ENCODE data around the gene CERCAM.

The CERCAM gene, protein sequence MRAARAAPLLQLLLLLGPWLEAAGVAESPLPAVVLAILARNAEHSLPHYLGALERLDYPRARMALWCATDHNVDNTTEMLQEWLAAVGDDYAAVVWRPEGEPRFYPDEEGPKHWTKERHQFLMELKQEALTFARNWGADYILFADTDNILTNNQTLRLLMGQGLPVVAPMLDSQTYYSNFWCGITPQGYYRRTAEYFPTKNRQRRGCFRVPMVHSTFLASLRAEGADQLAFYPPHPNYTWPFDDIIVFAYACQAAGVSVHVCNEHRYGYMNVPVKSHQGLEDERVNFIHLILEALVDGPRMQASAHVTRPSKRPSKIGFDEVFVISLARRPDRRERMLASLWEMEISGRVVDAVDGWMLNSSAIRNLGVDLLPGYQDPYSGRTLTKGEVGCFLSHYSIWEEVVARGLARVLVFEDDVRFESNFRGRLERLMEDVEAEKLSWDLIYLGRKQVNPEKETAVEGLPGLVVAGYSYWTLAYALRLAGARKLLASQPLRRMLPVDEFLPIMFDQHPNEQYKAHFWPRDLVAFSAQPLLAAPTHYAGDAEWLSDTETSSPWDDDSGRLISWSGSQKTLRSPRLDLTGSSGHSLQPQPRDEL

GRCh38 chr9:128420651-128421481, at the start of gene CERCAM:
Gene CERCAM (plus strand): TSS chr9:128420857. CDS start chr9:128420878, 21 bp downstream.
- FAIRE-seq: no peak

- no peak for FAIRE-seq
Observed at GRCh38 chr9:128371630-128372117, 49.0 kb upstream of the CERCAM start.

GRCh38 chr9:128372188-128372641, 48.4 kb upstream of the CERCAM start:
- FAIRE-seq: no peak

DNA sequence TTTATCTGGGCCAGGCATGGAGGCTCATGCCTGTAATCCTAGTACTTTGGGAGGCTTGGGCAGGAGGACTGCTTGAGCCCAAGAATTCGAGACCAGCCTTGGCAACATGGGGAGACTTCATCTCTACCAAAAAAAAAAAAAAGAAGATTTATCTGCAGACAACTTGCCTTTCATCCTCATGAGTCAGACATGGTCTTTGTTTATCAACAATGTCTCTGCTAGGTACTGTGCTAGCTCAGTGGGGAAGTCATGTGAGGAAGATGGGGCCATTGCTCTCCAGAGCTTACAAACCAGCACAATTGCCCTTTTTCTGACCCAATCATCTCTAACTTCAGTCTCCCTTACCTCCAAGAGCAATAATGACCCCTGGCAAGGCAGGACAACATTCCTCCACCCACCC, 47.9 kb upstream of the CERCAM start:
- FAIRE-seq: no peak

DNA sequence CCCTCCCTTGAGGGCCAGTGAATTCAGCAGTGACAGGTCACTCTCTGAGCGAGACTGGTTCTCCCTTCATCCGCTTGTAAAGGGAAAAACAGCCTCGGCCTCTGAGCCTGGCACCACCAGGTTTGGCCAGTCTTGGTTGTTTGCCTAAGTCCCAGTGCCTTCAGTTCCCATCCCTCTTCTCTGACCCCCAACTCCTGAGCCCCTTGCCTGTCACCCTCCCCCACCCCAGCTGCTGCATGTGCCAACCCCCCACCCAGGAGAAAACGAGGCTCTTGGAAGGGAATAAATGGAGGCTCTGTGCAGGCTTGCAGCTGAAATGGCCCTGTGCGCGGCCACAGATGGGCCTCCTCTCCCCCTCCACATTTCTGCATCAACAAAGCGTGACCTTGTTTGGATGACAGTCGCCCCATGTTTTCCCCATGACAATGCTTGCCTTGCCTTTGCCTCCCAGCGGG, 46.4 kb upstream of the CERCAM start:
- FAIRE-seq: no peak

GRCh38 chr9:128375865-128376264, 44.8 kb upstream of the CERCAM start:
- FAIRE-seq: no peak

DNA sequence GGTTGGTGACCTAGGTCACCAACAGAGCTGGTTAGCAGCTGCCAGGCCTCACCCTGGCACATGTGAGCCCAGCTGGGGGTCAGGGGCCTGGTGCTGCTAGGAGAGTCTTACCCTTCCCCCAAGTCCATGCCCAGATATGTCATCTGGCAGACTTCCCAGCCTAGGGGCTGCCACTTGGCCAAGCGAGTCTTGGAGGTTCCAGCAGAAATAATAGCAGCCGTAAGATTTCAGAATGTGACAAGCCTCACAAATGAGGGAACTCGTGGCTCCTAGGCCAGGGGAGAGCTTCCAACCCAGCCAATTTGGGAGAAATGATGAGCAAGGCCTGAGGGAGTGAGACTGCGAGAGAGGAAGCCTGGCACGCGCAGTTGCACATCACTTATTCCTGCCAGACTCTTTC, 38.4 kb upstream of the CERCAM start:
- no peak for FAIRE-seq

DNA sequence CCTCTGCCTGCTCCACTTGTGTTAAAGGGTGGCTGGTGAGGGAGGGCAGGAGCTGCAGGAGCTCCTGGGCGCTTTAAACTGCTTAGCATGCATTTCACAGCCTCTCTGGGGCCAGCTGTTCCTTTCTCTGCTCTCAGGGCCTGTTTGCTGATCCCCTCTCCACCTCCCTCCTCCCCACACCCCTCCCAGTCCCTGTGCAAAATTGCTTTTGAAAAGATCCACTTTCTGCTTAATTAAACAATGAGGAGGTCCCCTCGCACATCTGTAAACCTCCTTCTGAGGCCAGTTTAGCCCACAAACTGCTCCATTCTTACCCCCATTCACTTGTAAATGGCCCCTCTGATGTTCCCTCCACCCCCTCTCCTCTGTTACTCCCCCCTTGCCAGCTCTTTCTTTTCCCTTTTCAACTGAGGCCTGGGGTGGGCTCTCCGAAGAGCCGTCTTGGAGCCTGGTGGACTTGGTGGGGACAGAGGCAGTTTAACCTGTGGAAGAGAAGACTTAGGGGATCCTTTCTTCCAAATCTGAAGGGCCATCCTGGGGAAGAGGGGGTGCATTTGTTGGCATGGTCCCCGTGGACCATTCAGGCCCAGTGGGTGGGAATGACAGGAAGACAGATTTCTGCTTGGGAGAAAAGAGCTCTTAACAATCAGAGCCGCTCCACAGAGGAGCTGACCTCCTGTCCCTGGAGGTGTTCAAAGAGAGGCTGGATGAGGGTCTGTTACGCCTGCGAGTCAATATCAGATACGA, 37.5 kb upstream of the CERCAM start:
- FAIRE-seq: no peak

- FAIRE-seq: no peak
Observed at GRCh38 chr9:128383791-128384190, 36.9 kb upstream of the CERCAM start.

DNA sequence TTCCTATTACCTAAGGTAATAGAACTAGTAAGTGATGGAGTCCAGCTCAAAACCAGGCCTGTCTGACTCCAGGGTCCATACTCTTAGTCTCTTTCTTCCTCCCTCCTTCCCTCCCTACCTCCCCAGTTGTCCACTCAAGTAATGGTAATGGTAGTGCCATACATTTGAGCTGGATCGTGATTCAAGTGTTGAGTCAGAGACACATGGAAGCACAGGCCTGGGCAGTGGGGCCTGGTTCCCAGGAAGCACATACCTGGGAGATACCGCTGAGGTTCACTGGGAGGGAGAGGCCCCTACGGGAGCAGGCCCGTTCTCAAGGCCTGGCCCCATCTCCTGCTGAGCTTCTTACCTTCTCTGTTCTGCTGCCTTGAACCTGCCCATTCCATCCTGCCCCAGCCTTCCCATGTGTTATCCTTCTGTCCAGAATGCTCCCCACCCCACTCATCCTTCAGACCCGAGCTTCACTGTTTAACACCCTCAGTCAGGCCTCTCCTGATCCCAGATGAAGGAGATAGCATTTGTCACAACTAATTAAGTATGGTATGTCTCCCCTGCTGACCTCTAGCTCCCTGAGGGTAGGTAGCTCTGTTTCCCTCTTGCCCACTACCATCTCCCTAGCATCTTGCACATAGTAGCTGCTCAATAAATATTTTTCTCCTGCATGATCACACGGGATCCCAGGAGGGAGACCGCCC, 35.7 kb upstream of the CERCAM start:
- FAIRE-seq: no peak

DNA sequence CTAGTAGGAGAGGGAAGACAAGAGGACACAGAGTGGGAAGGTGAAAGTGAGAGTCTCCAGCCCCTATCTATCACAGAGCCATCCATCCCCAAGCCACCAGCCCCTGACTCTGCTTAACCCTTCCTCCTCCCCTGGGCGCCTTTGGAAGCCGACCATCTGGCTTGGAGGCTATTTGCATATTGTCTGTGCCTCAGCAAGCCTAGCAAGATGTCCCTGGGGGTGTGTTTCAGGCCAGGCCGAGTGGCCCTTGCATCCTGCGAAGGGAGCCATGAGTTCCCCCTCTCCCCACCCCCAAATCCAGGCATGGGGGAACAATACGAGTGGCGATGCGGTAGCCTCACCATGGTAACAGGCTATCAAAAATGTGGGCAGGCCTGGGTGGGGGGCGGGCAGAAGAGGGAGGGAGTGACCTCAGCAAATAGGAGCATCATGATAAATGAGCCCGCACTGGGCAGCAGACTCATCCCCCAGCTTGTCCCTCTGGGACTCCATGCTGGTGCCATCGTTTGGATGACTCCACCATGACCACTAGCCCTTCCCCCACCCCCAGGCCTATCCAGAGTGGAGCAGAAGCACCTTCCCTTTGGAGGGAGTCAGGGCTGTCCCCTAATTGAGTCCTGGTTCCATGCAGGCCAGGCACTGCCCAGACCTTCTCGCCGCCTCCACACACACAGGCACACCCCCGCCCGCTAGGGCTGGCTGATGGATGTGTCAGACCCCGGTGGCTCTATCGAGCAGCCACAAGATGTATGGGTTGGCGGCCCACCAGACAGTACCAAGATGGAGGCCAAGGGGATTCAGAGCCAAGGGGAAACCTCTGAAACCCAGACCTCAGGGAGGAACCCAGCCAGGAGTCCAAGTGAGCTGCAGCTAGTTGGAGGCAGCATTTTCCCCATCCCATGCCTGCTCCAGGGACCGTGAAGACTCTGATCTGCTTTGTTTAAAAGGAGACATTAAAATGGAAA, 34.9 kb upstream of the CERCAM start:
- FAIRE-seq: no peak

DNA sequence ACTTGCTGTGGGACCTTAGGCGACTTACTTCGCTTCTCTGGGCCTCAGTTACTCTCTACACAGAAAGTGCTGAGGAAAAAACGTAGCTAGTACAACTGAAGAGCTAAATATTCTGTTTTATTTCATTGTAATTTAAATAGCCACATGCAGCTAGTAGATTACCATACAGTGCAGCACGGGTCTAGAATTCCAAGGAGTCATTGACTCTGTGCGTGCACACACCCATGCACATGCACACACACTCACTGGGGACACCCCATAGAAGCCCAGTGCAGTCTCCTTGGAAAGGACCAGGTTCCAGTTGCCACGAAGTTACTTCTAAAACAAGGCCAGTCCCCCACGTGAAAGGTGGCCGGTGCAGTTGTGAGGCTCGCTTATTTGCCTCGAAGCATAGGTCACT, 32.5 kb upstream of the CERCAM start:
- FAIRE-seq: no peak

DNA sequence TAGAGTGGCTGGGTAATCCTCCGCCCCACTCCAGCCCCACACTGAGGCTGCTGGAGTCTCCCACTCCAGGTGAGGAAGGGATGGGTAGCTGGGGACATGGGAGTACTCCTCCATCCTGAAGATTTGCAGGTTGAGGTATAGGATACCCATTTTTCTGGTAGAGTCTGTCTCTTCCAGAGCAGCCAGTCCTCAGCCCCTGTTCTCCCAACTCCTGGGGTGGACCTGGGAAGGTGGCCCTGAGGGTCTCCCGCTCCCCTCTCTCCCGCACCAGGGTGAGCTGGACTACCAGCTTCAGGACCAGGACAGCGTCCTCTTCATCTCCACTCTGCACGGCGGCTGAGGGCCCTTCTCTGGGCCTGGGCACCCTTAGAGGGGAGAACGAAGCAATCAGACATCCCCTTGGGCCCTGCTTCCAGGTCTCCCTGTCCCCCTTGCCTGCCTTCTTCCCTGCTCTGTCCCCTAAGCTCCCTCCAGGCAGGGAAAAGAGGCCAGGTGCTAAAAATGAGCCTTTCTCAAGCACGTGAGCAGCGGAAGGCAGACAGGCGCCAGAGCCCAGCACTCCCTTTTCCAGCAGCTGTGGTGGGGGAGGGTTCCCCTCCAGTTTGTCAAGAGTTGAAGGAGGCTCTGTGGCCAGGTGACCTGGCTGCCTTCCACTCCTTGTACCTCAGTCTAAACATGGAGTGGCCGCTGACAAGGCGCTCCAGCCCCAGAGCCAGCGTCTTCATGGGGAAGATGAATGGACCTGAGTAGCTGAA, 31.1 kb upstream of the CERCAM start:
- FAIRE-seq: no peak

DNA sequence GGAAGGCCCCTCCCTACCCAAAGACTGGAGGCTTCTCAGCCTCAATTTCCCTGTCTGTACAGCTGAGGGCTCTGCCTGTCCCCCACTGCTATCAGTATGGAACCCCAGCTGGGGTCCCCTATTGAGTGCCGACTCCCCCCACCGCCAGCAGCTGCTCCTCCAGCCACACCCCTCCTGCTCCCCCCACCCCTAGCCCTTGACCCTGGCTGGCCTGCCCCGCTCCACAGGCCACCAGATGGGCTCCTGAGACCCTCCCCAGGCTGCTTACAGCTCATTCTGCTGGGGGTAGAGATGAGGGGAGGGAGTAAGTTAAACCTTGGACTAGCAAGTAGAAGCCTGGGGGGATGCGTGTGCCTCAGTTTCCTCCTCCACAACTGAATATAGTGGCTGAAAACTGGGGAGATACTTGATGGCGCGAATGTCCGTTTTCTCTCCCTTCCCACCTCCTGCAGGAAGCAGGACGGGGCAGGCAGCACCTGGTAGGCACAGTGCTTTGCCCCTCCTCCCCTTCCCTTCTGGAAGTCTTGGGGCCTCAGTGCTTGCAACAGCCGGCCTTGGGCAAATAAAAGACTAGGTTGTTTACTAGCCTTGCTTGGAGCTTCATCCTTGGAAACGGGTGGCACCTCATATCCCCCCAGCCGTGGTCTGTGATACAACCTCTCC, 30.4 kb upstream of the CERCAM start:
- no peak for FAIRE-seq

DNA sequence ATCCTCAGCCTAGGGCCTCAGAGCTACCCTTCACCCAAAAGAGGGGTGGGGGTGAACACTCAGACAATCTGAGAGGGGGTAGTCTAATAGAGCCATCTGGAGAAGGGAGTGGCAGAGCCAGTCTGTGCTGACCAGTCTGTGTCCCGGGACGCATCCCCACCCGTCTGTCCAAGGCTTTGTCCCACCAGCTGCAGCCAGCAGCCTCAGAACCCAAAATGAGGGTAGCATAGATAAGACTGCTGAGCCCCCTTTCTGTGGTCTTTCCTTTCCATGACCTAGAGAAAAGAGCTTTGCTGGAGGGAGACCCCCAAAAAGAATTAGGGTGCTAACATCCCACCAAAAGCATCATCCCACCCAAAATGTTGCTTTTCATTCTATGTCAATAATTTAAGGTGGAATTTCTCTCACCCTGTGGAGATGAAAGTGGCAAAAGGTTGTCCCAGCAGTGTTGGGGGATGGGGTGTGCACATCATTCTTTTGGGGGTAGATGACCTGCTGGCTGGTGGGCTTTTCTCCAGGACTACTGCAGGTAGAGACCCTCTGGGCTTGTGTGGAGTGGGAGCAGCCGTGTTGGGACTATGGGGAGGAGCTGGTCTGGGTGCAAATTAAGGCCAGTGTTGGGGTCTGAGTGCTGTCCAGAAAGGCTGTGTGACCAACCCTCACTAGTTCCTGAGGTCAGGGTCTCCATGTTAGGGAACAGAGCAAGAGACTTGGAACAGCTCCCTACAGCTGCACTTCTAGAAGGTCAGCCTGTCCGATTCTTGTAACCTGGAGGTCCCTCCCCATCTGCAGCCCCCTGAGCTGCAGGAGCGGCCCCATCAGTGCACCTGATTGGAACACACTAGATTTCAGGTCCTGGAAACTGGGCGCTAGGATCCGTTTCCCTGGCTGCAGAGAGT, 29.6 kb upstream of the CERCAM start:
- no peak for FAIRE-seq

DNA sequence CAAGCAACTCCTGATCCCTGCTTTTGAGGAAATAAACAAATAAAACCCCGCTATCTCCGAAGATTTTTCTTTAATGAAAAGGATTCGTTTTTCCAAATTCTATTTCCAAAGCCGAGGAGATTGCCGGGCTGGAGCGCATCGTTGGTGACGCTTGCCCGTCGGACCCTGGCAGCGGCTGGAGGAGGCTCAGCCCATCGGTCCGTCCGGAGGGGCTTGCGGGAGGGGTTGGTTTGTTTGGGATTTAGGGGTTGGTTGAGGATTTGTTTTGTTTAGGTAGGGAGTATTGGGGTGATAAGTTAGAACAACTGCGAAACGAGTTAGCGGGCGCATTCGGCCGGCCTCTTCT, 28.7 kb upstream of the CERCAM start:
- no peak for FAIRE-seq

DNA sequence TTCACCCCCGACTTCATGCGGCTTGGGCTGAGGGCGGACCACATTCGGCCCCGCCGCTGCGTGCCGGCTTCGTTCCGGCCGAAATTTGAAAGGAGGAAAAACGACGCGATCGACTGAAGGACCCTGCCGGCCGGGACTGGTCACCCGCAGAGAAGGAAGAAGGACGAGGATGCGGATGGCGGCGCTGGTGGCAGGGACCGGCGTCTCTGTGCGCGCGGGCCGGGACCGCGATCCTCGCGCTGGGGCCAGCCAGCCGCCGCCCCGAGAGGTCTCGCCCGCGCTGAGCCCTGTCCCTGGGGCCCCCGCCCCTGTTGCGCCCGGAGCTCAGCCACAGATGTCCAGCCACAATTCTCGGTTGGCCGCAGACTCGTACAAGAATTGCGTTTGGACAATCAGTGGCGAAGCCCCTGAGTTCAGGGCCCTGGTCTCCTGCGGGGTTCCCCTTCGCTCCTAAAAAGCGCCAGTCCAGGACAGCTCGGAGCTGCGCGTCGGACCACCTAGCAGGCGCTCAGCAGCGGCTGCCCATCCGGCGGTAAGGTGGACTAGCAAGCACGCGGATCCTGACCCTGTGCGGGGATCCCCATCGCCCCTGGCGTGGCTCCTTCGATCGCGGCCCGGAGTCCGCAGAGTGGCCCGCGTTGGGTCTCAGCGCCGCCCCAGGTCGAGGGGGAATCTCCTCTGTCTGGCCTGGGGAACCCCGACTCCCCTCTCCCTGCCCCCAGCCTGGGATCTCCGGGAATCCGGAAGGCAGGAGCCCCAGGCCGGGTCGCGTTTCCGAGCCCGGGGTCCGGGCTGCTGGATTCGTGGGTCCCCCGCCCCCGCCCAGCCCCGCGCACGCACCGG, 28.1 kb upstream of the CERCAM start:
- no peak for FAIRE-seq

All from islet of Langerhans (tissue), 1 donor.